ENCODE data around the gene GUCA1A. TPM values are rescaled to one million over a fixed set of nuclear protein-coding genes. Genes with fewer than 3 reads are reported as not detected.

The GUCA1A gene
- total RNA-seq (2014; rRNA removed; shearing (Covaris generic)) = 13.2 and 20.8 TPM in 2 replicates

DNA sequence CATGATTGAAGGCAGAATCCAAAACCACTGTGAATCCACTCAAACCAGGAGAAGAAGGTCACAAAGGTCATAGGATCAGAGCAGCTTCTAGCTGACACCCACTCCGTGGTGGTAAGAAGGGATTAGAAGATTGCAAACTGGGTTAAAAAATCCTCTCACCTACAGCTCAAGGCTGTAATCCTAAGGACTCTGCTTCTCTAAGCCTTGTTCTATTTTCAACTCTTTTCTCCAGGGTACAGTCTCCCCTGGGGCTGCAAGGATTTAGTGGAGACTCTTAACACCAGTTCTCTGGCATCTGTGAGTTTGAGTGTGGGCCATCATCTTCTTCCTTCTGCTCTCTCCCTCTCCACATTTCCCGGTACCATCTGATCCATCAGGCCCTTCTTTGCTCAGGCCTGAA is at the start of gene GUCA1A:
TSS of gene GUCA1A (plus strand) at position 264 of the 400 bp plus-strand sequence. CDS start 250 bp downstream, outside the sequence.
- Histone ChIP-seq H3K4me3 (ENCODE audit: insufficient read depth, low read depth, low read length) (no peak within 1 kb of the TSS), H3K36me3 (replicated peaks; ENCODE audit: control insufficient read depth, insufficient read depth, low read length) (no peaks in the 10 kb centered on the region)
- no peak for DNase-seq

DNA sequence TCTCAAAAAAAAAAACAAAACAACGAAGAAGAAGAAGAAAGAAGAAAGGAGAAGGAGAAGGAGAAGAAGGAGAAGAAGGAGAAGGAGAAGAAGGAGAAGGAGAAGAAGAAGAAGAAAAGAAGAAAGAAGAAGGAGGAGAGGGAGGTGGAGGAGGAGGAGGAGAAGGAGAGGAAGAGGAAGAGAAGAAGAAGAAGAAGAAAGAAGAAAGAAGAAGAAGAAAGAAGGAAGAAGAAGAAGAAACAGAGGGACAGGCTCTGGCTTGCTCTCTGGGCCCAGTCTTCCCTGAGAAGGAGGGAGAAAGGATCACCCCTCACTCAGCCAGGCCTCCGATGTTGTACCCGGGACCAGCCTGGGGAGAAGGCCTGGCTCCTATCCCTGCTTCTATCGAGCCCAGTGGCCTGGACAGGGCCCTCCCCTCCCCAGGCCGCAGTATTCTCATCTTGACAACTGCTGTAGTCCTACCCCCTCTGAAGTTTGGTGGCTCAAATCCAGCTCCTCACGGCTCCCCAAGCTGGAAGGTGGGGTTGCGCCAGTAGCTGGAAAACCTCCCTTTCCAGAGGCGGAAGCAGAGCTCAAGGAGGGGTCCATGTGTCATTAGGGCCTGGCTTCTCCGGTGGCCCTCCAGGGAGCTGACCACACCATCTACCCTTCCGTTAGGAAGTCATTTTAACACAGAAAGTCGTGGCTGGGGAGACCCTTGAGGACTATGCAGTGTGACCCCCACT is 49.6 kb upstream of the GUCA1A start:
- no peaks in the 10 kb centered on the region for H3K27me3 ChIP-seq (ENCODE audit: control insufficient read depth, insufficient read depth, low read length)
- no peak for DNase-seq
- peaks cover 22% of the 10 kb centered on the region for H3K36me3 ChIP-seq (replicated peaks; ENCODE audit: control insufficient read depth, insufficient read depth, low read length)
- H3K4me3 ChIP-seq (ENCODE audit: insufficient read depth, low read depth, low read length) = no peak overlapping the region

More for the DNA sequence above, at the start of gene GUCA1A:
- H3K27me3 ChIP-seq (ENCODE audit: control insufficient read depth, insufficient read depth, low read length) = no peaks in the 10 kb centered on the region

DNA sequence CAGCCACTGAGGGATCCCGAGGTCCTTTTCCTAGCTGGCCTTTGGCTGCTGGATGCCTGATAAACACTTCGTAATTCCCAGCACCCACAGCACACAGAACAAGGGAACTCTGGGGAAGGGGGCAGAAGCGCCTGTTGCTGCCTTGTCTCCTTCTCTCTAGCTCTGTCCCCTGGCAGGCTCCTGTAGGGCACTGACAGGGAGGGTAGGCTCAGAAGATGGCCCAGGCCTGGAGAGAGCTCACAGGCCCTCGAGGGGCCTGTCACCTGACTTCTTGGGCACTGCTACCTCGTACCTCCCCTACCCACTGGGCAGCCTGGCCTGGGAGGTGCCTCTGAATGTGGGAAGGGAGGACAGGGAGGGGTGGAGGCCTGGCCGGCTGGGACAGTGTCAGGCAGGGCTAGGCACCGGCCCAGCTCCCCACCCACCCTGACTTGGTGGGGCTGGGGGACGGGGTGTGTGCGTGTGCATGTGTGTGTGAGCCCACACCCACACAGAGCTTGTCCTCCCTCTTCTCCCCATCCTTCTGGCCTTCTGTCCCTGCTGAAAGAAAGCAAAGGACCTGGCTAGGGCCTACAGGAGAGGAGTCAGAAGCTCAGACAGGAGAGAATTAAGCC is 48.8 kb upstream of the GUCA1A start:
- no peaks in the 10 kb centered on the region for H3K27me3 ChIP-seq (ENCODE audit: control insufficient read depth, insufficient read depth, low read length)
- no peak for DNase-seq
- peaks cover 22% of the 10 kb centered on the region for H3K36me3 ChIP-seq (replicated peaks; ENCODE audit: control insufficient read depth, insufficient read depth, low read length)
- no peak overlapping the region for H3K4me3 ChIP-seq (ENCODE audit: insufficient read depth, low read depth, low read length)

DNA sequence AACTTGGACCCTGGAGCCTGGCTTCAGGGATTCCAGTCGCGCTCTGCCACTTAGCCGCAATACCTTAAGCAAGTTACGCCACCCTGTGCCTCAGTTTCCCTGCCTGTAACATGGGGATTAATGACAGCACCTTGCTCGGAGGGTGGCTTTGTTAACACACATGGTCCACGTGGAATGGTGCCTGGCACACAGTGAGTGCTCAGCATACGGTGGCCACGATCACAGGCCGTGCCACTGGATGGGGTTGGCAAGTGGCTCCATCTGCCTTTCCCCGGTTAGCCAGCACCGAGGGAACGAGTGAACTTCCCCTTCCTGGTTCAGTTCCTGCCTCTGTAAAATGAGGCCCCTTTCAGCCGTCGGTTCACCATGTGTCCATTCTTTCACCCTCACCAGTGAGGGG is 47.9 kb upstream of the GUCA1A start:
- Histone ChIP-seq H3K4me3 (ENCODE audit: insufficient read depth, low read depth, low read length) (no peak overlapping the region), H3K36me3 (replicated peaks; ENCODE audit: control insufficient read depth, insufficient read depth, low read length) (peaks cover 22% of the 10 kb centered on the region), H3K27me3 (ENCODE audit: control insufficient read depth, insufficient read depth, low read length) (no peaks in the 10 kb centered on the region)
- no peak for DNase-seq

DNA sequence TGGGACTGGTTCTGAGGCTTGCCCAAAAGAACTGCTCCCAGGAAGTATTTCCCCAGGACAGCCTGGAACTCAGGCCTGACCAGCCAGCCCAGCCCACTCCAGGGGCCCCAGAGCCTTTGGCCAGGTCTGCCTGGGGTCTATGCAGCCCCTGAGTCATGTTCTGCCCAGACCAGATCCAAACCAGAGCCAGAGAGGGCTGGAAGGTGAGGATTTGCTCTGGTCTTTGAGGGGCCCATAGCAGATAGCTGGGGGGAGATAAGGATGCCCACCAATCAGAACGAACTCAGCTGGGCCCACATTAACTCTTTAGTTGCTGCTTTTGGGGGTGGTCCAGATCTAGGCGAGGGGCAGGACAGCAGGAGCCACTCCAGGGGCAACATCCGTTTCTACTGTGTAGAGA is 47.5 kb upstream of the GUCA1A start:
- no peak overlapping the region for H3K4me3 ChIP-seq (ENCODE audit: insufficient read depth, low read depth, low read length)
- H3K36me3 ChIP-seq (replicated peaks; ENCODE audit: control insufficient read depth, insufficient read depth, low read length) = peaks cover 22% of the 10 kb centered on the region
- no peaks in the 10 kb centered on the region for H3K27me3 ChIP-seq (ENCODE audit: control insufficient read depth, insufficient read depth, low read length)
- DNase-seq = no peak

DNA sequence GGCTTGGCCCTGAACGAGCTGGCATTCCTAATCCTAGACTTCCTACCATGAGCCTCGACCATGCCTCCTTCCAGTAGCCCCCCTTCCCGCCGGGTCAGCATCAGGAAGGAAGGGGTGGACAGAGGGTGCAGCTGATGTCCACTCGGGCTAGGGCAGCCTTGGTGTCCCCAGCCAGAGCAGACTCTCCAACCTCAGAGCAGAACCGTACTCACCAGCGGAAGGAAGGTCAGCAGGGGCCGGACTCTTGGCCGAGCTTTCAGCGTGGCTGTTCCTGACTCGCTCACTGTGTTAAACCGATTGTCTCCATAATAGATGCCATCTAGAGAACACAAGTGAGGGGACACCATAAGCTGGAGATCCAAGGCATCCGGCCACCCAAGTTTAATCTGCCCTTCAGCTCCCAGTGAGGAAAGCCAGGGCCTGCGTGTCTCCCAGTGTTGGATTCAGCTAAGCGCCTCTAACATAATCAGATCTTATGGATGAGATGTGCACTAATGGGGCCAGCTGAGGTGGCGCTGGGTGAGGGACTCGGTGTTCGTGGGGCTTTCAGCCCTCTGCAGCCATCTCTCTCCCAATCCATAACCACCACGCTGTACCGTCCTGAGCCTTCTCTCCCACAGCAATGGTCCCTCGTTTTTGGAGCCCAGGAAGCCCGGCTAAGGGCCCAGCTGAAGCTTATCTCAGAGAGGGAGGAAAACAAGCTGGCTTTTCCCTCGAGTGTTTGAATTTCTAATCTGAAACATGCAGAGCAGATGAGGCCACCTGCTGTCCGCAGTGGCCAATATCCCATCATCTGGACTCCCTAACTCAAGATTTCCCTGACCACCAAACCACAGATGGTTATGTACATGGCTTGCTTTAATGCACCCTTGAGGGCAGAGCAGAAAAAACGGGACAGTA is 44.5 kb upstream of the GUCA1A start:
- DNase-seq = no peak
- Histone ChIP-seq H3K27me3 (ENCODE audit: control insufficient read depth, insufficient read depth, low read length) (no peaks in the 10 kb centered on the region), H3K36me3 (replicated peaks; ENCODE audit: control insufficient read depth, insufficient read depth, low read length) (peaks cover 30% of the 10 kb centered on the region), H3K4me3 (ENCODE audit: insufficient read depth, low read depth, low read length) (no peak overlapping the region)

DNA sequence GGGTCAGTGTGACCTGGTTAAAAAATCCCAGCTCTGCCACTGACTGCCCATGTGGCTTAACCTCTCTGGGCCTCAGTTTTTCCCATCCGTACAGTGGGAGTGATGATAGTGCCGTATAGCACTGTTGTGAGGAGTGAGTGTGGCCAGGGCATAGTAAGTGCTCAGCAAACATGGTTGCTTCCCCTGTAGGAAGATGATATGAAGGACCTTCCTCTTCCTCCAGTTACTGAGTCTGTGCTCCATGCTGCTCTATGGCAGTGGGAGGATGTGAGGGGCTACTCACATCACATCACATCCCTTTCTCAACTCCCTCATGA is 43.8 kb upstream of the GUCA1A start:
- Histone ChIP-seq H3K36me3 (replicated peaks; ENCODE audit: control insufficient read depth, insufficient read depth, low read length) (peaks cover 32% of the 10 kb centered on the region), H3K27me3 (ENCODE audit: control insufficient read depth, insufficient read depth, low read length) (no peaks in the 10 kb centered on the region), H3K4me3 (ENCODE audit: insufficient read depth, low read depth, low read length) (no peak overlapping the region)
- DNase-seq = no peak

DNA sequence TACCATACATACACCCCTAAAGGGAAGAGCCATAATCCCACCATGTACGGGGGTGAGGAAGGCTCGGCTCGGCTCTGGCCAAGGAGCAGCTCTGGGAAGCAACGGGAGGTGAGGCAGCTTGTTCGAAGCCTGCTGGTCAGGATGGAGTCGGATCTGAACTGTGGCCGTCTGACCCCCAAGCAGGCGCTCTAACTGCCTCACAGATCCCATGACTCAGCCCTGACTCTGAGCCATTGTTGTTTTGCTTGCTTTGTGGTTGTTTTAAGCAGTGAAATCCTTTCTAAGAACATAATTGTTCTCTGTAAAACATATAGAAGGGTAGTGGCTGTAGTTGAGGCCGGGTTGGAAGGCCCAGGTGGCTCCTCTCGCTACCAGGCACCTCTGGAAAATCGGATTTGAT is 41.6 kb upstream of the GUCA1A start:
- DNase-seq = no peak

DNA sequence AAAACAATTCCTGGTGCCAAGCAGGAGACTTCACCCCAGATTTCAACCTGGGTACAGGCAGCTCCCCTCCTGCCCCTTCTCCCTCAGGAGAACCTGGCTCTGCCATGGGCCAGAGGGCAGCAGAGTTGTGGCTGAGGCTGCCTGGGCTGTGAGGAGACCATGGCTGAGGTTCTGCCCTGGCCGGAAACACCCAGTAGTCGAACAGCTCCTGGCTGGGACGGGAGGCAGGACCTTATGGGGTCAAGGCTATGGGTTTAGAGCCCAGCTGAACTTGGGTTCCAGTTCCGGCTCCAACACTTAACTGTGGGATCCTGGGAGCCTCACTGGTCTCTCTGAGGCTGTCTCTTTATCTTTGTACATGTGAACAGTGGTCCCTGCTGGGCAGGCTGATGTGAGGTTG is 39.2 kb upstream of the GUCA1A start:
- Histone ChIP-seq H3K27me3 (ENCODE audit: control insufficient read depth, insufficient read depth, low read length) (no peaks in the 10 kb centered on the region), H3K4me3 (ENCODE audit: insufficient read depth, low read depth, low read length) (no peak overlapping the region), H3K36me3 (replicated peaks; ENCODE audit: control insufficient read depth, insufficient read depth, low read length) (peaks cover 11% of the 10 kb centered on the region)
- DNase-seq = peak; percentile 43

More for the DNA sequence above, 41.6 kb upstream of the GUCA1A start:
- H3K4me3 ChIP-seq (ENCODE audit: insufficient read depth, low read depth, low read length) = no peak overlapping the region
- no peaks in the 10 kb centered on the region for H3K27me3 ChIP-seq (ENCODE audit: control insufficient read depth, insufficient read depth, low read length)
- peaks cover 22% of the 10 kb centered on the region for H3K36me3 ChIP-seq (replicated peaks; ENCODE audit: control insufficient read depth, insufficient read depth, low read length)

DNA sequence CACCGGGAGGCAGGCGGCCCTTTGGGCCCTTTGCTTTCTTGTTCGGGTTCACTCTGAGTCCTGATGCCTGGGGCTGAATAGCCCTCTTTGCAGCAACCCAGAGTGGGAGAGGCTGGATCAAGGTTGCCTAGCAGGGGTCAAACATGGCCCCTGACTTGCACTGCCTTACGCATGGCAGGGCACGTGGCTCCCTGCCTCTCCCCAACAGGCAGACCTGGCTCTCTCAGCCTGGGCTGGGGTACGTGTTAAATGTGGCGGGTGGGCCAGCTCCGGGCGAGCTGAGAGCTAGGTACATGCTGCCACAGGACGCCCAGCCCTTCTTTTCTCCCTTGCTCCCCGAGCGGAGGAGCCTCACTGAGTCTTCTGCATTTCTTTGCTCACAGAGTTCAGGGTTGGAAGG is 38.0 kb upstream of the GUCA1A start:
- no peaks in the 10 kb centered on the region for H3K27me3 ChIP-seq (ENCODE audit: control insufficient read depth, insufficient read depth, low read length)
- H3K4me3 ChIP-seq (ENCODE audit: insufficient read depth, low read depth, low read length) = no peak overlapping the region
- peak; percentile 62 for DNase-seq
- H3K36me3 ChIP-seq (replicated peaks; ENCODE audit: control insufficient read depth, insufficient read depth, low read length) = peaks cover 11% of the 10 kb centered on the region

DNA sequence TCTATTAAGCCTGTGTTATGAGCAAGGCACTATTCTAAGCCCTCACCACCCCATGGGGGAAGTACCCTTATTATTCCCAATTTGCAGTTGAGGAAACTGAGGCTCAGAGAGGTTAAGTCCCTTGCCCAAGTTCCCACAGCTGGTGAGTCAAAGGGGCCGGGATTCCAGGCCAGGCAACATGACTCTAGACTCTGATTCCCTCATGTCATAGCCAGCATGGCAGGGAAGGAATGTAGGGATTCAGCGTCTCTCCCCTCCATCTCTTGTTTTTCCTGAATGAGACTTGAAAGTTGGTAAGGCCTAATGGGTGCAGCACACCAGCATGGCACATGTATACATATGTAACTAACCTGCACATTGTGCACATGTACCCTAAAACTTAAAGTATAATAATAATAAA is 37.4 kb upstream of the GUCA1A start:
- Histone ChIP-seq H3K27me3 (ENCODE audit: control insufficient read depth, insufficient read depth, low read length) (no peaks in the 10 kb centered on the region), H3K36me3 (replicated peaks; ENCODE audit: control insufficient read depth, insufficient read depth, low read length) (peaks cover 11% of the 10 kb centered on the region), H3K4me3 (ENCODE audit: insufficient read depth, low read depth, low read length) (no peak overlapping the region)
- peak; percentile 71 for DNase-seq

DNA sequence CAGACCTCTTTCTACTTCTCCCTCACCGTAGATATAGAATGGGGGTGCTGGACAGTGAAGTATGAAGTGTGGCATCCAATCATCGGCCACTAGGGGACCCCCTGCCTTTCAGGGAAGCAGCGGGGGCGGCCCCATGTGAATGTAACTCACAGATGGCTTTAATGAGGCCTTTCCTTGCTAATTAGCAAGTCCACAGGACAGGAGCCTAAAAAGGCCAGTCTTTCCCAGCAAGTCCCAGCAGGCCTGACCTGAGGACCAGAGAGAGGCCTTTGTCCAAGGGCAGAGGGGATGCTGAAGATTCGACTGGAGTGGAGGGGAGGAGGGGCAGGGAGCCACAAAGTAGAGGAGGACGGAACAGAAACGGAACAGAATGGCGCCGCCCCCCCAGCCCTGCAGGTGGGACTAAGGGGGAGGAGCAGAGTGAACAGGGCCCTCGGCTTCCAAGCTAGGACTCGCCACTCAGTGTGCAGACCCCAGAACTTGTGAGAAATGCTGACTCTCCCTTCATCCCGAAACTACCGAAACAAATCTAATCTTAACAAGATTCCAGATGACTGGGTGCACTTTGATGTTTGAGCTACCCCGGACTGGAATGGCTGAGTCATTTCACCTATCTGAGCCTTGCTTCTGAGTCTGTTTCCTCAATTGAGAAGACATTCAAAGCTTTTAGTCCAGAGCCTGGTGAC is 36.5 kb upstream of the GUCA1A start:
- peaks cover 9% of the 10 kb centered on the region for H3K36me3 ChIP-seq (replicated peaks; ENCODE audit: control insufficient read depth, insufficient read depth, low read length)
- no peak overlapping the region for H3K4me3 ChIP-seq (ENCODE audit: insufficient read depth, low read depth, low read length)
- H3K27me3 ChIP-seq (ENCODE audit: control insufficient read depth, insufficient read depth, low read length) = no peaks in the 10 kb centered on the region
- peak; percentile 92 for DNase-seq

DNA sequence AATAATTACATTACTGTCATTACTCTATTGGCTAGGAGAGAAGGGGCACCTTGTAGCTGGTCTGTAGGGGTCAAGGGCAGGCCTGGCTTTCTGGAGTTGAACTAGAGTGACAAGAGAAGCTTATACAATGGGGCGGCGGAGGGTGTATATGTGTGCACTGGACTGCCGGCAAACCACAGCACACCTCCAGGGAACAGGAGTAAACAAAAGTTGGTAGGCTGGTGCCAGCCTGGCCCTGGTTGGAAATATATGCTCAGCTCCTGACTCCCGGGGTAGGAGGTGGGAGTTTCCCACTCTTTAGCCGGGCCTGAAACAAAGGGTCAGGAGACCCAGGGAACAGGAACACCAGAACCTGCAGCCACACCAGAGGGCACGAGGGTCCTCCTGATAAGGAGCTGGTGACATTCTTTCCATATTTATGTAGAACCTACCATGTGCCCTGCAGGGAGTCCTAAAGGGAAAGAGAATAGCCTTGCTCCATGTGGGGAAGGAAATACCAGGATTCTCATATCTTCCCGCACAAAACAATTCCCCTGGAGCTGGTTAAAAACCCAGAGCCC is 35.9 kb upstream of the GUCA1A start:
- peak; percentile 77 for DNase-seq
- Histone ChIP-seq H3K36me3 (replicated peaks; ENCODE audit: control insufficient read depth, insufficient read depth, low read length) (peaks cover 9% of the 10 kb centered on the region), H3K27me3 (ENCODE audit: control insufficient read depth, insufficient read depth, low read length) (no peaks in the 10 kb centered on the region), H3K4me3 (ENCODE audit: insufficient read depth, low read depth, low read length) (no peak overlapping the region)

DNA sequence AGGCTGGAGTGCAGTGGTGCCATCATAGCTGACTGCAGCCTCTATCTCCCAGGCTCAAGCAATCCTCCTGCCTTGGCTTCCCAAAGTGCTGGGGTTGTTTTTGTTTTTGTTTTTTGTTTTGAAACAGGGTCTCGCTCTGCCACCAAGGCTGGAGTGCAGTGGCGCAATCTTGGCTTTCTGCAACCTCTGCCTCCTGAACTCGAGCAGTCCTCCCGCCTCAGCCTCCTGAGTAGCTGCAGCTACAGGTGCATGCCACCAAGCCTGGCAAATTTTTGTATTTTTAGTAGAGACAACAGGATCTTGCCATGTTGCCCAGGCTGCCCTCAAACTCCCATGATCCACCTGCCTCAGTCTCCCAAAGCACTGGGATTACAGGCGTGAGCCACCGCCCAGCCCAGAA is 35.0 kb upstream of the GUCA1A start:
- DNase-seq = no peak
- H3K36me3 ChIP-seq (replicated peaks; ENCODE audit: control insufficient read depth, insufficient read depth, low read length) = peaks cover 6% of the 10 kb centered on the region
- no peak overlapping the region for H3K4me3 ChIP-seq (ENCODE audit: insufficient read depth, low read depth, low read length)
- H3K27me3 ChIP-seq (ENCODE audit: control insufficient read depth, insufficient read depth, low read length) = no peaks in the 10 kb centered on the region
